PC-3 (cell line): ENCODE data around the gene SLC12A5.

Source experiments
- EZH2 ChIP-seq: fragments of 300-600 bp; sonication (generic); IDR thresholded peaks from one replicate; pipeline ENCODE4 v1.6.1; 2017; ENCODE audit warnings: antibody characterized with exemption, mild to moderate bottlenecking, low read length; ENCODE audit not compliant: unreplicated experiment
- TF ChIP-seq, protein P1 (sequence below): fragments of 300-600 bp; sonication (generic); conservative IDR thresholded peaks from 2 replicates; pipeline ENCODE4 v1.5.1; 2017; ENCODE audit warnings: antibody characterized with exemption, low read depth, mild to moderate bottlenecking, low read length

DNA sequence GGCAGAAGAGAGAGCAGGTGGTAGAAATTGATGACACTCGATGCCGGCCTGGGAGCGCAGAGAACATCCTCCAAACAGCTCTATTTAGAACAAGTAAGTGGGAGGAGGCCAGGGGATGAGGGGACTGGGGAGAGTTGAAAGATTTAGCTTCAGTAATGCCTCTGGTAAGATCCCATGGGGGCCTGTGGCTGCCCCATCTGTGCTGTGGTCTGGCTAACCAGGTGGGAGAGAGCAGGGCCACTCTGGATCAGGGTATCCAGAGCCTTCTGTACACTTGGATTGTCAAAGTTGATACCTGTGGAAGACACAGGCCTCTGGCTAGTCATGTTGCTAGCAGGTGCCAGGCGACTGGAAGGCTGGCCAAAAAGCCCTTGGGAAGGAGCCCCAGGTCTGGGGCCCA is 33.1 kb downstream of the SLC12A5 start:
- TF ChIP-seq, protein P1, sequence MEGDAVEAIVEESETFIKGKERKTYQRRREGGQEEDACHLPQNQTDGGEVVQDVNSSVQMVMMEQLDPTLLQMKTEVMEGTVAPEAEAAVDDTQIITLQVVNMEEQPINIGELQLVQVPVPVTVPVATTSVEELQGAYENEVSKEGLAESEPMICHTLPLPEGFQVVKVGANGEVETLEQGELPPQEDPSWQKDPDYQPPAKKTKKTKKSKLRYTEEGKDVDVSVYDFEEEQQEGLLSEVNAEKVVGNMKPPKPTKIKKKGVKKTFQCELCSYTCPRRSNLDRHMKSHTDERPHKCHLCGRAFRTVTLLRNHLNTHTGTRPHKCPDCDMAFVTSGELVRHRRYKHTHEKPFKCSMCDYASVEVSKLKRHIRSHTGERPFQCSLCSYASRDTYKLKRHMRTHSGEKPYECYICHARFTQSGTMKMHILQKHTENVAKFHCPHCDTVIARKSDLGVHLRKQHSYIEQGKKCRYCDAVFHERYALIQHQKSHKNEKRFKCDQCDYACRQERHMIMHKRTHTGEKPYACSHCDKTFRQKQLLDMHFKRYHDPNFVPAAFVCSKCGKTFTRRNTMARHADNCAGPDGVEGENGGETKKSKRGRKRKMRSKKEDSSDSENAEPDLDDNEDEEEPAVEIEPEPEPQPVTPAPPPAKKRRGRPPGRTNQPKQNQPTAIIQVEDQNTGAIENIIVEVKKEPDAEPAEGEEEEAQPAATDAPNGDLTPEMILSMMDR: no peak
- no peak for TF ChIP-seq EZH2
